ACC112 (cell line): ENCODE data around the gene RPS8.

Experiments used
- H2AFZ ChIP-seq: fragments of 200-600 bp; sonication (generic); one replicate; pipeline ENCODE4 v1.6.0; 2017; ENCODE audit warnings: antibody characterized with exemption, low read length; ENCODE audit not compliant: unreplicated experiment
- H3K27ac ChIP-seq: fragments of 200-600 bp; sonication (generic); 2 replicates; pipeline ENCODE4 v1.5.1; 2014; ENCODE audit warnings: low read depth, mild to moderate bottlenecking, antibody characterized with exemption, low read length, moderate library complexity
- H3K27me3 ChIP-seq: fragments of 200-600 bp; sonication (generic); 2 replicates; pipeline ENCODE4 v1.6.1; 2014; ENCODE audit warnings: mild to moderate bottlenecking, antibody characterized with exemption, low read length, moderate library complexity, mixed read lengths; ENCODE audit not compliant: insufficient read depth
- H3K36me3 ChIP-seq: fragments of 200-600 bp; sonication (generic); 2 replicates; pipeline ENCODE4 v1.6.1; 2016; ENCODE audit warnings: mild to moderate bottlenecking, antibody characterized with exemption, low read length, moderate library complexity, mixed read lengths; ENCODE audit not compliant: insufficient read depth
- H3K4me1 ChIP-seq: fragments of 200-600 bp; sonication (generic); one replicate; pipeline ENCODE4 v1.6.1; 2016; ENCODE audit warnings: low read length, mixed read lengths; ENCODE audit not compliant: insufficient read depth, unreplicated experiment, control insufficient read depth
- H3K4me3 ChIP-seq: fragments of 200-600 bp; sonication (generic); 2 replicates; pipeline ENCODE4 v1.5.1; 2014; ENCODE audit warnings: mild to moderate bottlenecking, low read depth, low read length
- H3K79me2 ChIP-seq: fragments of 200-600 bp; sonication (generic); one replicate; pipeline ENCODE4 v1.6.0; 2016; ENCODE audit warnings: low read length; ENCODE audit not compliant: control insufficient read depth, unreplicated experiment, insufficient read depth

Gene RPS8

DNA sequence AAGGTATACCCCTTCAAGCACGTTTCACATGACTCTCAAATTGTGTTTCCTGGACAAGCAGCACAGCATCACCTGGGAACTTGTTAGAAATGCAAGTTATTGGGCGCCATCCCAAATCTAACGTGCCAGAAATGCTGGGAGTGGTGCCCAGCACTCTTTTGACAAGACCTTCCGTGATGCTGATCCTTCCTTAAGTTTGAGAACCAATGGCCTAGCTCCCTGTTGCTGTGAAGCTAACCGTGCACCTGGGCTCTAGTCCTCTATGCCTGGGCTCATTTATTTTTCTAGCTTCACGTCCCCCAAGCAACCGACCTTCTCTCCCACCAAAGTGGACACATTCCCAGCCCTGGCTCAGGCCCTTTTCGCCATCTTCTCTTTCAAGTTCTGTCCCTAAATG lies 8.4 kb downstream of the RPS8 start:
- Histone ChIP-seq H2AFZ (peak overlapping the region; percentile 32), H3K4me3 (peak overlapping the region; percentile 70), H3K4me1 (peaks cover 12% of the 10 kb centered on the region), H3K79me2 (peaks cover 6% of the 10 kb centered on the region), H3K27me3 (no peaks in the 10 kb centered on the region), H3K27ac (no peak overlapping the region), H3K36me3 (peaks cover 5% of the 10 kb centered on the region; the same call in 1 of the 2 replicates)

DNA sequence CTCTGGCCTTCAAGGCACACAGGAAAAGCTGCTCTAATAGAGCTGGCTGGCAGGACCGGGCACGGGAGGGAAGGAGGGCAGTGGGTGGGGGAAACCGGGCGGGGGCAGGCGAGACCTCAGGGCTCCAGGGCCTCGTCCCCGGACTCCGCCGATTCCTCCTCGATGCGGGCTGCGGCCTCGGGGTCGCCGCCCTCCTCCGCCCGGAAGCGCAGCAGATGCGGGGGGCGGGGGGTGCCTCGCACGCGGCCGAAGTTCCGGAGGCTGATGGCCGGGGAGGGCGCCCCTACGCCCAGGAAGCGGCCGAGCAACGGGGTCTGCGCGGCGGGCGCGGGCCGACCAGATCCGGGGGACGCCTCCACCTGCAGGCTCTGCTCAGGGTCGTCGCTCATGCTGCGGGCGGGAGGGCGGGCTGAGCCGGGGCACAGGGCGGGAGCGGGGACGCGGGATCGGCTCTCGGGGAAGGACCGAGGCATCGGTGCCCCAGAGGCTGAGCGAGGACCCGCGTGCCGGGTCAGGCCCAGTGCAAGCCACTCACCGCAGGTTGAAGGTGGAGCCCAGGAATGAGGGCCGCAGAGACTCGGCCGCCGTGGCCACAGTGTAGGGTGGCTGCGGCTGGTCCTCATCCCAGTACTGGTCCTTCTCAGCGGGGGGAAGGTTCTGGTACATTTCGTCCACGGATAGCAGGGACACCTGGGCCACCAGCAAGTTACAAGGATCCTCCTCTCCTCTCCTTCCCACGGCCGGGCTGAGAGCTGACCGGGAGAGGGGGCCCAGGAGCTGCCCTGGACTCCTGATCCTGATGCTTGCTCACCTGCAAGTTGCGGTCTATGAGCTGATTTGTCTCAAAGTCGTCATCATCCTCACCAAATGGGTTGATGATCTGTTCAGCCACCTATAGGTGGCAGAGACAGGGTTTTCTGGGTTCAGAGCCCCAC lies 9.0 kb downstream of the RPS8 start:
- peak overlapping the region; percentile 51 for H2AFZ ChIP-seq
- no peak overlapping the region for H3K27ac ChIP-seq
- H3K4me1 ChIP-seq = peaks cover 12% of the 10 kb centered on the region
- H3K36me3 ChIP-seq = no peaks in the 10 kb centered on the region; the same call in 1 of the 2 replicates
- H3K4me3 ChIP-seq = peak overlapping the region; percentile 70
- no peaks in the 10 kb centered on the region for H3K27me3 ChIP-seq
- H3K79me2 ChIP-seq = no peaks in the 10 kb centered on the region

DNA sequence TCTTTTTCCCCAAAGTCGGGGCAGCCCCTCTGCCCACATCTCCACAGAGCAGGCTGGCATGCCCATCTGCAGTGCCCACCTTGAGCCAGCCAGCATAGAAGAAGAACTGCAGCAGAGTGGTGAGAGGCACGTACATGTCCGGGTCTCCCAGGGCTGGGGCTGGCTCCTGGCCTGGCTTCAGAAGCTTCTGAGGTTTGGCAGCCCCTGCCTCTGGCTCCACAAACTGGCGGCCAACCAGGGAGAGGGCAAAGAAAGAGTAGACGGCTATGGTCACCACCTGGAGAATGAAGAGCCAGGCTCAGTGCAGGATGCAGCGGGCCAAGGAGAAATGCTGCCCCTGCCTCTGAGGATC lies 9.7 kb downstream of the RPS8 start:
- H3K79me2 ChIP-seq = no peaks in the 10 kb centered on the region
- peaks cover 12% of the 10 kb centered on the region for H3K4me1 ChIP-seq
- no peaks in the 10 kb centered on the region; the same call in 1 of the 2 replicates for H3K36me3 ChIP-seq
- no peak overlapping the region for H2AFZ ChIP-seq
- H3K27ac ChIP-seq = no peak overlapping the region
- no peak overlapping the region for H3K4me3 ChIP-seq
- no peaks in the 10 kb centered on the region for H3K27me3 ChIP-seq

DNA sequence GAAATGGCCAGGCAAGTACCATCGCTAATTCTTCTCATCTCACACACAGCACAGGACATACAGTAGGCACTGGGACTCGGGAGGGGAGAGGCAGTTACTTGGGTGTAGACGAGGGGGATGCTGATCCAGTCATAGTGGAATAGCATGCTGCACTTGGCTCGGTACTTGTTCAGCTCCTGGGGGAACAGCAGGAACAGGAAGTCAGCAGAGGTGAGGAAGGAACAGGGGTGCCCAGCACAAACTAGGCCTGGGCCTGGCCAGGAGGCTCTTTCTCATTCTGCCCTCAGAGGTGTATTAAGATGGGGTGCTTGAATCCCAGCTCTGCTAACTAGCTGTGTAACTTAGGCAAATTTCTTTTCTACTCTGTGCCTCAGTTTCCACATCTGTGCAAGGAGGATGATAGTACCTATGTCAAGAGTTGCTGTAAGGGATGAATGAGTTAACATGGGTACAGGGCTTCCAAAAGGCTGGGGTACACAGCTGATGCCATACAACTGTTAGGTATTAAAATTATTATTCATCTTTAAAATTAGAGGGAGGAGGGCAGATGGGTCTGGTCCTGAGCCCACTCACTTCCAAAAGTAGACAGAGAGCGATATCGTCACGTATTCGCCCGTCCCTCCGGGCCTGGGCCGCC lies 10.3 kb downstream of the RPS8 start:
- no peak overlapping the region for H3K27ac ChIP-seq
- H3K36me3 ChIP-seq = no peaks in the 10 kb centered on the region; the same call in 1 of the 2 replicates
- peaks cover 12% of the 10 kb centered on the region for H3K4me1 ChIP-seq
- H2AFZ ChIP-seq = no peak overlapping the region
- H3K27me3 ChIP-seq = no peaks in the 10 kb centered on the region
- peak overlapping the region; percentile 72 for H3K4me3 ChIP-seq
- no peaks in the 10 kb centered on the region for H3K79me2 ChIP-seq

DNA sequence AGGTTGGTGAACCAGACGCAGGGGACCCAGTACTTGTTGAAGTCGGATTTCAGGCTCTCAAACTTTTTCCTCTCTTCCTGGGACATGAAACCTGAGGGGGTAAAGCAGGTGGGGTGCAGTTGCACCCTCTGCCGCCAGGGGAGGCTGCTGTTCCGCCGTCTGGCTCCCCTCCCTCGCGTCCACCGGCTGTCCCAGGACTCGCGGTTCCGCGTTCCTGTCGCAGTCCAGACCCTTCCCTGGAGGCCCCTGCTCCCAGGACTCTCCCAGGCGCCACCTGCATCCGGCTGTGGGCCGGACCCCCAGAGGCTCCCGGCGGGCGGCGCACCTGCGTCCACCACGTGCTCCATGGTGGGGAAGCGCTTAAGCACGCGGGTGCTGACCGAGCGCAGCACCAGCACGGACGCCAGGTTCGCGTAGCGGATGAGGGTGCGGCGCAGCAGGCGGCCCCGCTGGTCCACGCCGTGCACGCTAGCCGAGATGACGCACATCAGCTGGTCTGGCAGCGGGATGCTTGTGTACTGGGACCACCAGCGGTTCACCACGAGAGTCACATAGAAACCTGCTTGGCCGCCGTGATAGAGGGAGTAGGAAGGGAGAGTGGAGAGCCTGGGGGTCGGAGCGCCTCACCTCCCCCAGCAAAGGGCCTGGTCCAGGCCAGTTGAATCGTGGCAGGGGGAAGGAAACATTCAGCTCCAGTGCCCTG lies 10.9 kb downstream of the RPS8 start:
- Histone ChIP-seq H2AFZ (peak overlapping the region; percentile 87), H3K27ac (no peak overlapping the region), H3K36me3 (no peaks in the 10 kb centered on the region), H3K79me2 (no peaks in the 10 kb centered on the region), H3K4me3 (peak overlapping the region; percentile 72), H3K27me3 (no peaks in the 10 kb centered on the region), H3K4me1 (peaks cover 12% of the 10 kb centered on the region)

DNA sequence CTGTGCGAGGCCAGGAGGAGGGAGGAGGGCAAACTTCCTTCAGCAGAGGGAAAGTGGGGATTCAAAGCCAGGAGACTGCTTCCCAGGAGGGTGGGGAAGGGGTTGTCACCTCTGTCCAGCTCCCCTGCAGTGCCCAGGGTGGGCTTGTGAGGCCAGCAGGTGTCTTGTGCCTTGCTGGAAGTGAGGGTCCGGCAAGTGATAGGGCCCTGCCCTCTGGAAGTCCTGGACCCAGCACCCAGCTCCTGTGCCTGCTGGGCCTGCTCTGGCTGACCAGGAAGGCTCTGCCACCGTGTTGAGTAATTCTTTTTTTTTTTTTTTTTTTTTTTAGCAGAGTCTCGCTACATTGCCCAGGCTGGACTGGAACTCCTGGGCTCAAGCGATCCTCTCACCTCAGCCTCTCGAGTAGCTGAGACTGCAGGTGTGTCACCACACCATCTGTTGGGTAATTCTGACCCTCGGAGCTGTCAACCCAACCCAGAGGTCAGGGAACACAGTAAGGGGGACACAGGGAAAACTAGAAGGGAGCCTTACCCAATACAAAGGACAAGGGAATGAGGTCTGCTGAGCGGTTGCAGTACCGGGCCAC lies 11.6 kb downstream of the RPS8 start:
- no peaks in the 10 kb centered on the region for H3K27me3 ChIP-seq
- H3K36me3 ChIP-seq = no peaks in the 10 kb centered on the region
- H2AFZ ChIP-seq = no peak overlapping the region
- H3K27ac ChIP-seq = no peak overlapping the region
- H3K4me3 ChIP-seq = no peak overlapping the region
- no peaks in the 10 kb centered on the region for H3K79me2 ChIP-seq
- H3K4me1 ChIP-seq = peaks cover 12% of the 10 kb centered on the region

DNA sequence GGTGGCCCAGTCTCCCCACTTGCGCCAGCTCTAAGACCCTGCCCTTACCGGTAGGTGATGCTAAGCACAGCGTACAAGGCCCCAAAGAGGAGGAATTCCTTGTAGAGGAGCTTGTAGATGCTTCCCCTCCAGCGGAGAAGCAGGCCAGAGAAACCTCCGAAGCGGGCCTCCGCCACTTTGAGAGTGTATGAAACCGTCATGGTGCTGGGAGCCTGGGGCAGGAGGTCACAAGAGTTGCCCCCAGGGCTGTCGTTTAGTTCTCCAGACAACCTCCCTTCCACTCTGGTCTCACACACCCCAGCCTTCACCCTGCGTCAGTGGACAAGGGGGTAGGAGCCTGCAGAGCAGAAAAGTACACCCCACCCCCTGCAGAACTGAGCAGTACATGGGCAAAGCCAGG lies 12.2 kb downstream of the RPS8 start:
- Histone ChIP-seq H2AFZ (no peak overlapping the region), H3K4me3 (no peak overlapping the region), H3K4me1 (peaks cover 12% of the 10 kb centered on the region), H3K27ac (no peak overlapping the region), H3K36me3 (no peaks in the 10 kb centered on the region), H3K27me3 (no peaks in the 10 kb centered on the region), H3K79me2 (no peaks in the 10 kb centered on the region)

DNA sequence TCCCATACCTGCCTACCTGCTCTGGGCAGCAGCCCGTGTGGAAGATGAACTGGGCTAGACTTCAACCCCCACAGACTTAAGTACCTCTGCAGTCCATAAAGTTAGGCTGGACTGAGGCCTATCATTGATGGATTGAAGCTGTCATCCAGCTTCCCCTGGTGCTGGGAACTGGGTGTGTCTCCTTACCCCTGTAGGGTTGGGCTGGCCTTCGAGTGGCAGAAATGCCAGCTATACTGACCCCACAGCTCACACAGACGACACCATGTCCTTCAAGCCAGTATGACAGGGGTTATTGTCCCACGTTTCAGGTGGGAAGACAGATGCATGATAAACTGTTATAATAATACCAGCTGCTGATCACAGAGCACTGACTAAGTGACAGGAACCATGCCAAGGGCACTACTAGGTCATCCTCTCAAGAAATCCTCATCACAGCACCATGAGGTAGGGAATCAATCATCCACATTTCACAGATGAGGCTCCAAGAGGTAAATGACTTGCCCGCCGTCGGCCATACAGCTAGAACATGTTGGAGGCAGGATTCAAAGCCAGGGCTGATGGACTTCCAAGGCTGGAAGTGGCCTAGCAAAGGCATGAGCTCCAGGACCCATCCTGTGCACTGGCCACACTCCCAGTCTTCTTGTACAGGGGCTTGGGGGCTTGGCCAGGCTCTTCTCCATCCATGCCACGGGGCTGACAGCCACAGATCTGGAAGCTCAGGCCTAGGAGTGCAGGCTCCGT lies 12.9 kb downstream of the RPS8 start, which contains the start of gene BEST4:
TSS of gene BEST4 (minus strand) at position 51 of the 741 bp plus-strand sequence. CDS start 465 bp downstream, outside the sequence.
- no peak within 1 kb of the TSS for H3K27ac ChIP-seq
- H2AFZ ChIP-seq = no peak within 1 kb of the TSS
- no peaks in the 10 kb centered on the region for H3K79me2 ChIP-seq
- H3K4me1 ChIP-seq = peaks cover 12% of the 10 kb centered on the region
- H3K27me3 ChIP-seq = no peaks in the 10 kb centered on the region
- no peaks in the 10 kb centered on the region for H3K36me3 ChIP-seq
- no peak within 1 kb of the TSS for H3K4me3 ChIP-seq

DNA sequence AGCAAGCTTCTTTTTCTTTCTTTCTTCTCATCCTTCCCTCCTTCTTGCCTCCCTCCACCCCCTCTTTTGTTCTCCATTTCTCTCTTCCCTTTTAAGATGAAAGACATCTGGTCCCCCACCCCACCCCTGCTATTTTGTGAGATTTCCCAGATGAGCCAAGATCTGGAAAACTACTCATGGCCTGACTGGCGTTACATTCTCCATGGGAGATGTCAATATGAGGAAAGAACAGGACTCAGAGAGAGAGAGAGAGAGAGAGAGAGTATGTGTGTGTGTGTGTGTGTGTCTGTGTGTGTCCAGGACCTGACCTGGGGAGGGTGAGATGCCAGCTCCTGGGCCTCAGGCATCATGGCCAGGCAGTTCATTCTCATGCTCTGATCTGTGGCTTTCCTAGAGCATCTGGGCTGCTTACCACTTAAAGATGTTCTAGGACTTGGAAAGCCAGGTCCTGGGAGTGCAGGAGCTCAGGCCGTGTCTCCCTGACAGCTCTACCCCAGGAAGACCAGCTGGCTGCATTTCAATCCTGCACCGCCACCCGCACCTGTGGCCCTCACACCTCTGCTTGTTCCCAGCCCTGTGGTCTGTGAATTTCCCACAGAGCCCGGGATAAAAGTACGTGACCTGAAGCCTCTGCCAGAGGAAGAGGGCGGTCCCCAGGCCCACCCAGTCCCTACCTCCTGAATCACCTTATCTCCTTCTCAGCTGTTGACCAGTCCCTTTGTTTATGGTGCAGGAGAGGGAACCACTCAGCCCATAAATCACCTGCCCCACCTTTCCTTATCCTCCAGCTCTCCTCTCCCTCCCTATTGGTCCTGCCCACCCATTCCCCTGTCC lies 15.8 kb downstream of the RPS8 start:
- no peak overlapping the region for H3K27ac ChIP-seq
- H3K36me3 ChIP-seq = no peaks in the 10 kb centered on the region
- H3K4me3 ChIP-seq = no peak overlapping the region
- H3K27me3 ChIP-seq = no peaks in the 10 kb centered on the region
- no peaks in the 10 kb centered on the region for H3K79me2 ChIP-seq
- no peaks in the 10 kb centered on the region for H3K4me1 ChIP-seq
- no peak overlapping the region for H2AFZ ChIP-seq
